ENCODE measurements around the gene TMEM30B. TPM values are rescaled to one million over a fixed set of nuclear protein-coding genes. Genes with fewer than 3 reads are reported as not detected.

TMEM30B gene
- total and polyA plus RNA-seq, 2 of the 8 experiments (the other 6 are each of a cell fraction or from before 2014, with no cell fraction given) = 11.2 to 18.7 TPM

DNA sequence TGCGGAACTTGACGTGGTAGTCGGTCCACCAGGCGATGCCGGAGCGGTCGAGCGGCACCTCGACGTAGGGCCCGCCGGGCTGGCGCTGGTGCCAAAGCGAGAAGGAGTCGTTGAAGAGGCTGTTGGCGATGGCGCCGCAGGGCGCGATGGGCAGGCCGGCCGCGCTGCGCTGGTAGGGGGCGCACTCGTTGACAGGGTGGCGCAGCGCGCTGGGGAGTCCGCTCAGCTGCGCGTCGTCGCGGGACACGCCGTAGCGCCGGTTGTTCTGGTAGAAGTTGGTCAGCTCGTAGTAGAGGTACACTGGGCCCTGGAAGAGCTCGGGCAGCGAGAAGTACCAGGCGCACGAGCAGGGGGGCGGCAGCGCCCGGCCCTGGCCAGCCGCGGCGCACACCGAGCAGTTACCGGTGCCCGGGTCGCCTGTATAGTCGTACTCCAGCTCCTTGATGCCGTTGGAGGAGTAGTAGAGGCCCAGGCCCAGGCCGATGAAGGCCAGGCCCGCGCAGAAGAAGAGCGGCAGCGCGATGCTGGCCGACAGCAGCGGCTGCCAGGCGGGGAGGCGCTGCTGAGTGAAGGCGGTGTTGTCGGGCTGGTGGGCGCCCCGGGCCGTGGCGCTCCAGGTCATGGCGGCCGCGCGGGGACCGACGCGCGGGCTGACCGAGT, 482 bp downstream of the TMEM30B start (continued):
- TF ChIP-seq, protein P1, sequence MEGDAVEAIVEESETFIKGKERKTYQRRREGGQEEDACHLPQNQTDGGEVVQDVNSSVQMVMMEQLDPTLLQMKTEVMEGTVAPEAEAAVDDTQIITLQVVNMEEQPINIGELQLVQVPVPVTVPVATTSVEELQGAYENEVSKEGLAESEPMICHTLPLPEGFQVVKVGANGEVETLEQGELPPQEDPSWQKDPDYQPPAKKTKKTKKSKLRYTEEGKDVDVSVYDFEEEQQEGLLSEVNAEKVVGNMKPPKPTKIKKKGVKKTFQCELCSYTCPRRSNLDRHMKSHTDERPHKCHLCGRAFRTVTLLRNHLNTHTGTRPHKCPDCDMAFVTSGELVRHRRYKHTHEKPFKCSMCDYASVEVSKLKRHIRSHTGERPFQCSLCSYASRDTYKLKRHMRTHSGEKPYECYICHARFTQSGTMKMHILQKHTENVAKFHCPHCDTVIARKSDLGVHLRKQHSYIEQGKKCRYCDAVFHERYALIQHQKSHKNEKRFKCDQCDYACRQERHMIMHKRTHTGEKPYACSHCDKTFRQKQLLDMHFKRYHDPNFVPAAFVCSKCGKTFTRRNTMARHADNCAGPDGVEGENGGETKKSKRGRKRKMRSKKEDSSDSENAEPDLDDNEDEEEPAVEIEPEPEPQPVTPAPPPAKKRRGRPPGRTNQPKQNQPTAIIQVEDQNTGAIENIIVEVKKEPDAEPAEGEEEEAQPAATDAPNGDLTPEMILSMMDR (IDR thresholded peaks at IDR 0.05; ENCODE audit: control extremely low read depth in 1 of 3, insufficient read depth in 1 of 3, low read depth in 1 of 3, low read length in 3 of 3) = peak; percentile 26 to 43 (median 31)
- TF ChIP-seq SAP30 (IDR thresholded peaks at IDR 0.05; ENCODE audit: insufficient read depth, insufficient replicate concordance, low read length) (no peak), RNF2 (IDR thresholded peaks at IDR 0.05; ENCODE audit: borderline replicate concordance, low read depth, low read length, missing control alignments, poor library complexity, severe bottlenecking) (no peak), SIRT6 (IDR thresholded peaks at IDR 0.05; ENCODE audit: low read length) (no peak), SRF (IDR thresholded peaks at IDR 0.05; ENCODE audit: low read depth, low read length) (no peak), KDM5A (IDR thresholded peaks at IDR 0.05; ENCODE audit: low read length) (no peak), EZH2 (IDR thresholded peaks at IDR 0.05; ENCODE audit: low read depth, low read length, severe bottlenecking) (no peak), GABPA (IDR thresholded peaks at IDR 0.05; ENCODE audit: borderline replicate concordance, insufficient read depth, low read length) (no peak), HDAC6 (IDR thresholded peaks at IDR 0.05; ENCODE audit: low read depth, low read length) (no peak), BRCA1 (IDR thresholded peaks at IDR 0.05; ENCODE audit: low read depth, low read length) (no peak), JUND (IDR thresholded peaks at IDR 0.05; ENCODE audit: low read length) (no peak), SP1 (IDR thresholded peaks at IDR 0.05; ENCODE audit: low read depth, low read length) (no peak), CHD2 (IDR thresholded peaks at IDR 0.05; ENCODE audit: low read length) (no peak), TCF12 (IDR thresholded peaks at IDR 0.05; ENCODE audit: low read depth, low read length) (no peak), SIN3A (conservative IDR thresholded peaks at IDR 0.05 in 1 of 2, IDR thresholded peaks at IDR 0.05 in 1 of 2; ENCODE audit: low read depth in 1 of 2, low read length in 2 of 2) (peak in 1 of 2 experiments; percentile 67; a peak in 1 of 4 replicates), ASH2L (IDR thresholded peaks at IDR 0.05; ENCODE audit: low read length) (peak; percentile 90), SIX5 (IDR thresholded peaks at IDR 0.05; ENCODE audit: low read depth, low read length) (no peak), SP4 (IDR thresholded peaks at IDR 0.05; ENCODE audit: low read length) (no peak)
- TF ChIP-seq, protein P2, sequence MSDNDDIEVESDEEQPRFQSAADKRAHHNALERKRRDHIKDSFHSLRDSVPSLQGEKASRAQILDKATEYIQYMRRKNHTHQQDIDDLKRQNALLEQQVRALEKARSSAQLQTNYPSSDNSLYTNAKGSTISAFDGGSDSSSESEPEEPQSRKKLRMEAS (IDR thresholded peaks at IDR 0.05) = peak; percentile 55
- TF ChIP-seq, protein P3, sequence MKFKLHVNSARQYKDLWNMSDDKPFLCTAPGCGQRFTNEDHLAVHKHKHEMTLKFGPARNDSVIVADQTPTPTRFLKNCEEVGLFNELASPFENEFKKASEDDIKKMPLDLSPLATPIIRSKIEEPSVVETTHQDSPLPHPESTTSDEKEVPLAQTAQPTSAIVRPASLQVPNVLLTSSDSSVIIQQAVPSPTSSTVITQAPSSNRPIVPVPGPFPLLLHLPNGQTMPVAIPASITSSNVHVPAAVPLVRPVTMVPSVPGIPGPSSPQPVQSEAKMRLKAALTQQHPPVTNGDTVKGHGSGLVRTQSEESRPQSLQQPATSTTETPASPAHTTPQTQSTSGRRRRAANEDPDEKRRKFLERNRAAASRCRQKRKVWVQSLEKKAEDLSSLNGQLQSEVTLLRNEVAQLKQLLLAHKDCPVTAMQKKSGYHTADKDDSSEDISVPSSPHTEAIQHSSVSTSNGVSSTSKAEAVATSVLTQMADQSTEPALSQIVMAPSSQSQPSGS (IDR thresholded peaks at IDR 0.05; ENCODE audit: low read length) = no peak

All from H1 (cell line).